OCI-LY3 (cell line): ENCODE measurements around the gene AHNAK2.

Experiments
- EZH2phosphoT487 ChIP-seq: fragments of 200-600 bp; shearing (Covaris generic); IDR thresholded peaks from 2 replicates; pipeline ENCODE4 v1.6.1; 2018; ENCODE audit warnings: antibody characterized with exemption, mixed run types, low read depth
- TF ChIP-seq, protein P1 (sequence below): fragments of 200-600, 300-600 bp; sonication (generic); IDR thresholded peaks from 2 replicates; pipeline ENCODE4 v1.5.1; 2014; ENCODE audit warnings: antibody characterized with exemption, low read length, low read depth

DNA sequence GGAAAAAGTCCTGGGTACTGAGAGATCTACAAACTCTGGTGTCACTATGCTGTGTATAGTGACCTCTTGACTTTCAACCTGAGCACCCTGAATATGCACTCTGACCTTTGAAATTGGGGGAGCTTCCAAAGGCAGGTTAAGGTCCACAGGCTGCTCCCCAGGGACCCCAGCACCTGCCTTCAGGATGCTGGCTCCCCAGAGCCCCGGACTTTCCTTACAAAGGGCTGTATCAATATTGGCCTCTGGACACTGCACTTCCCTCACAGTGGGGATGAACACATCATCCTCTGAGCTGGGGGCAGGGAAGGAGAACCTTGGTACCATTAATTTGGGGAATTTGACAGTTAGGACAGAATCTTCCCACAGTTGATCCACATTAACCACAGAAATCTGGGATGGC is 39.2 kb downstream of the AHNAK2 start:
- TF ChIP-seq, protein P1, sequence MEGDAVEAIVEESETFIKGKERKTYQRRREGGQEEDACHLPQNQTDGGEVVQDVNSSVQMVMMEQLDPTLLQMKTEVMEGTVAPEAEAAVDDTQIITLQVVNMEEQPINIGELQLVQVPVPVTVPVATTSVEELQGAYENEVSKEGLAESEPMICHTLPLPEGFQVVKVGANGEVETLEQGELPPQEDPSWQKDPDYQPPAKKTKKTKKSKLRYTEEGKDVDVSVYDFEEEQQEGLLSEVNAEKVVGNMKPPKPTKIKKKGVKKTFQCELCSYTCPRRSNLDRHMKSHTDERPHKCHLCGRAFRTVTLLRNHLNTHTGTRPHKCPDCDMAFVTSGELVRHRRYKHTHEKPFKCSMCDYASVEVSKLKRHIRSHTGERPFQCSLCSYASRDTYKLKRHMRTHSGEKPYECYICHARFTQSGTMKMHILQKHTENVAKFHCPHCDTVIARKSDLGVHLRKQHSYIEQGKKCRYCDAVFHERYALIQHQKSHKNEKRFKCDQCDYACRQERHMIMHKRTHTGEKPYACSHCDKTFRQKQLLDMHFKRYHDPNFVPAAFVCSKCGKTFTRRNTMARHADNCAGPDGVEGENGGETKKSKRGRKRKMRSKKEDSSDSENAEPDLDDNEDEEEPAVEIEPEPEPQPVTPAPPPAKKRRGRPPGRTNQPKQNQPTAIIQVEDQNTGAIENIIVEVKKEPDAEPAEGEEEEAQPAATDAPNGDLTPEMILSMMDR = no peak
- TF ChIP-seq EZH2phosphoT487 = no peak
